Transverse colon (tissue), 4 donors: ENCODE measurements around the gene RPRD1A.

ENCODE experiments used
- EP300 ChIP-seq: sonication (generic); formaldehyde crosslinking; IDR thresholded peaks from one replicate; pipeline ENCODE4 v1.6.1; 2017; ENCODE audit warnings: antibody characterized with exemption, low read depth
- POLR2A ChIP-seq: fragments of 450-650 bp; IDR thresholded peaks from one replicate; pipeline ENCODE4 v1.6.1; 2016; ENCODE audit warnings: antibody characterized with exemption, mild to moderate bottlenecking, moderate library complexity
- POLR2AphosphoS5 ChIP-seq, 3 donors: sonication (generic); formaldehyde crosslinking; IDR thresholded peaks; one replicate each; pipeline ENCODE4 v1.6.1; 2016; ENCODE audit warnings: antibody characterized with exemption in 3 of 3
- TF ChIP-seq, protein P1 (sequence below), 5 experiments: fragments of 200-600 bp in 3 of 5; fragments of 450-650 bp in 2 of 5; sonication (generic) in 3 of 5; IDR thresholded peaks; 1 replicate in 2 of 5; 2 replicates in 3 of 5; pipeline ENCODE4 v1.5.1; 2016 to 2017; ENCODE audit warnings: antibody characterized with exemption in 5 of 5, inconsistent platforms in 3 of 5, mild to moderate bottlenecking in 2 of 5, moderate library complexity in 1 of 5

DNA sequence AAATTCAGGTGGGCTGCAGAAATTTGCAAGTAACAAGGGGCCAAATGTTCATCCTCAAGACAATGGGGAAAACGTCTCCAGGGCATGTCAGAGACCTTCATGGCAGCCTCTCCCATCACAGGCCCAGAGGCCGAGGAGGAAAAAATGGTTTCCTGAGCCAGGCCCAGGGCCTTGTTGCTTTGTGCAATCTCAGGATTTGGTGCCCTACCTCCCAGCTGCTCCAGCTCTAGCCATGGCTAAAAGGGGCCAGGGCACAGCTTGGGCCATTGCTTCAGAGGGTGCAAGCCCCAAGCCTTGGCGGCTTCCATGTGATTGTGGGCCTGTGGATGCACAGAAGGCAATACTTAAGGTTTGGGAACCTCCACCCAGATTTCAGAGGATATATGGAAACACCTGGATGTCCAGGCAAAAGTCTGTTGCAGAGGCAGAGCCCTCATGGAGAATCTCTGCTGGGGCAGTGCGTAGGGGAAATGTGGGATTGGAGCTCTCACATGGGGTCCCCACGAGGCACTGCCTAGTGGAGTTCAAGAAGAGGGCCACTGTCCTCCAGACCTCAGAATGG, 29.2 kb downstream of the RPRD1A start:
- TF ChIP-seq, protein P1, sequence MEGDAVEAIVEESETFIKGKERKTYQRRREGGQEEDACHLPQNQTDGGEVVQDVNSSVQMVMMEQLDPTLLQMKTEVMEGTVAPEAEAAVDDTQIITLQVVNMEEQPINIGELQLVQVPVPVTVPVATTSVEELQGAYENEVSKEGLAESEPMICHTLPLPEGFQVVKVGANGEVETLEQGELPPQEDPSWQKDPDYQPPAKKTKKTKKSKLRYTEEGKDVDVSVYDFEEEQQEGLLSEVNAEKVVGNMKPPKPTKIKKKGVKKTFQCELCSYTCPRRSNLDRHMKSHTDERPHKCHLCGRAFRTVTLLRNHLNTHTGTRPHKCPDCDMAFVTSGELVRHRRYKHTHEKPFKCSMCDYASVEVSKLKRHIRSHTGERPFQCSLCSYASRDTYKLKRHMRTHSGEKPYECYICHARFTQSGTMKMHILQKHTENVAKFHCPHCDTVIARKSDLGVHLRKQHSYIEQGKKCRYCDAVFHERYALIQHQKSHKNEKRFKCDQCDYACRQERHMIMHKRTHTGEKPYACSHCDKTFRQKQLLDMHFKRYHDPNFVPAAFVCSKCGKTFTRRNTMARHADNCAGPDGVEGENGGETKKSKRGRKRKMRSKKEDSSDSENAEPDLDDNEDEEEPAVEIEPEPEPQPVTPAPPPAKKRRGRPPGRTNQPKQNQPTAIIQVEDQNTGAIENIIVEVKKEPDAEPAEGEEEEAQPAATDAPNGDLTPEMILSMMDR (IDR thresholded peaks at IDR 0.05) = no peak
- no peak for TF ChIP-seq POLR2A
- no peak for TF ChIP-seq EP300
- TF ChIP-seq POLR2AphosphoS5 (IDR thresholded peaks at IDR 0.05) = no peak
